Hematopoietic multipotent progenitor cell treated with erythropoietin and hydrocortisone succinate and interleukin-3 and kit ligand, for 8 days (in vitro differentiated cells): ENCODE measurements around the gene TMOD2.

Experiments
- DNase-seq: peaks from one replicate; pipeline ENCODE4 v3.0.0-alpha.2; 2015

The TMOD2 gene

DNA sequence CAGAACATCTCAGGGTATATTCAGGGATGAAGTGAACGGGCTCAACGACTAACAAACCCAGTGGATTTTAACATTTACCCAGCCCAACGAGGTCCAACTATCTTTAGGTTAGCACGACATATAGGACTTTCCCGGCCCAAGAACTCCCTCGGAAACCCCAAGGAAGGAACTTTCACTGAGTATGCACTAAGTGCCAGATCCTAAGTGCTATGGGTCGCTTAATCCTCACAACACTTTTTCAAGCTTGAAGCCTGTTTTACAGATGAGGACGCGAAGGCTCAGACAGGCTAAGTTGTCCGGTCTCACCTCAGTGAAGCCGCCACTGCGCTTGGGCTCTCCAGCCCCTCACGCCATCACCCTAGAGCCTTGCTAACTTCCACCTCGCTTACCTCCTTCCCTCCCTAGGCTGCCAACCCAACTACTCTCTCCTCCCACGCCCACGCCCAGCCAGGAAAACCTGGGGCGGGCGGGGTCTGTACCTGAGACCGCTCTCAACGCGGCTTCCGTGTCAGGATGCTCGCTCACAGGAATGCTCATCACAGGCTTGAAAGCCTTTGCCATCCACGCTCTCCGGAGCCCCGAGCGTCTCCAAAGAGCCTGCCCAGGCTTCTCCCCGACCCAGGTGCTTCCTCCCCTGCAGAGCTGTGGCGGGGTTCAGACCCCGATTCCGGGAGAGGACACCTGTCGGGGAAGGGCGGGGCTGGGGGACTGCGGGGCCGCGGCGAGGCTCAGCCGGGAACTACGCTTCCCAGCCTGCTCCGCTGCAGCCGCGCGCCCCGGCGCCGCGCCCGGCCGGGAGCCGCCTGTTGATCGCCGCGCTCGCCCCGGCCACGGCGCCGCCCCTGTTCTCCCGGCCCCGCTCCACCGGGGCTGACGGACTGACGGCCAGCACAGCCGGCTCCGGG is at the start of gene TMOD2:
TSS of gene TMOD2 (plus strand) at position 806 of the 905 bp plus-strand sequence. CDS start 14,845 bp downstream, outside the sequence.
- DNase-seq: no peak

DNA sequence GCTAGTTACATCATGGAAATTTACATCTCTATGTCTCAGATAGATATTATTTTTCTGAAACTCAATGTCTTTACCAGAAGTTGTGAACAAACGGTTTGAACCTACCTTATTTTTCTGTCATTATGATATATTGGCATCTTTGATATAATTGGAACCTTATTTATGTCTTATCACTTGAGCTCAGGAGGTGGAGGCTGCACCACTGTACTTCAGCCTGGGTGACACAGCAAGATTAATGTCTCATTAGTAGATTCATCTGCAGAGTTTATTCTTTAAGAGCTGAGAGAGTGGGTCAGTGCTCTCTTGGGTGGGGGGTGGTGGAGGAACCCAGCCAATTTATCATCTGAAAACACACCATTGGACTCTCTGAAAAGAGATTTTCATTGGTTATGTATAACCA is 48.7 kb upstream of the TMOD2 start:
- DNase-seq: peak; percentile 93

DNA sequence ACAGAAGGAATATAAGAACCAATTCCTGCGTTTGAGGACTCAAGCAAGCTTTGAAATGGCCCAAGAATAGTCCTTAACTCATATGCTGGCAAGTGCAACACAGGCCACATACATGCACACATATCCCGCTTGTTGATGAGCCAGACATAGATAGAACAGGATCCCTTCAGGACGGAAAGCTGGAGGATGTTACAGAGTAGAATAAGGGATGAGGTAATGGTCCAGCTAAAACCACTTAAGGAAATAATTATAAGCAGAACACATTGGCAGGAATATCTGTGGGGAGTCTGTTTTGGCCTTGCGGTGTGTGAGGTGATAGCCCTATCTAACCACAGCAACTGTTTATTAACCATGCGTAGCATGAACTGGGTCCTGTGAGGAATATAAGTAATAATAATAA is 45.1 kb upstream of the TMOD2 start:
- DNase-seq: peak; percentile 85

- DNase-seq: no peak
Measured at GRCh38 chr15:51706926-51707608, 44.3 kb upstream of the TMOD2 start.

GRCh38 chr15:51708013-51708412 is 43.4 kb upstream of the TMOD2 start:
- DNase-seq: no peak

DNA sequence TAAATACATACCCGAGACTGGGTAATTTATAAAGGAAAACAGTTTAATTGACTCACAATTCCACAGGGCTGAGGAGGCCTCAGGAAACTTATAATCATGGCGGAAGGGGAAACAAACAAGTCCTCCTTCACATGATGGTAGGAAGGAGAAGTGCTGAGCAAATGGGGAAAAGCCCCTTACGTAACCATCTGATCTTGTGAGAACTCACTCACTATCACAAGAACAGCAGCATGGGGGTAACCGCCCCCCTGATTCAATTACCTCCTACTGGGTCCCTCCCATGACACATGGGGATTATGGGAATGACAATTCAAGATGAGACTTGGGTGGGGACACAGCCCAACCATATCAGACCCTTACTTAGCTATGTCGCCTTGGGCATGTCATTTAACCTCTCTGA is 42.4 kb upstream of the TMOD2 start:
- DNase-seq: no peak

GRCh38 chr15:51714162-51714561 is 37.2 kb upstream of the TMOD2 start:
- DNase-seq: no peak

DNA sequence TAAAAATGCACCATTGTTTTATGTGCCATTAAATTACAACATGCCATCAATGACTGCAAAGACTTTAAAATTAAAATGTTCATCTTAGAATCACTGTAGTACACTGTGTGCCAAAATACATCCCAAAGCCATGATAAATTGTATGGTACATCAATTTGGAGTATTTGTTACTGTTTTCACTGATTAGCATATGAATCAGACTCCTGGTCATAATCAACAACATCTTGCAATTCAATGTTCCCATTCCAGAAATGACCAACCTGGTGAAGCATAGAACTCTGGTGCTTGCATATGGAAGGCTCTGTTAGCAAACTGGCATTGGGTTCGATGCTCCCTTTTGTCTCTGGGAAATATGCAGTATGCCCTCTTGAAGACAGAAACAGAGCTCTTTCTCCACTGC is 36.5 kb upstream of the TMOD2 start:
- DNase-seq: no peak

DNA sequence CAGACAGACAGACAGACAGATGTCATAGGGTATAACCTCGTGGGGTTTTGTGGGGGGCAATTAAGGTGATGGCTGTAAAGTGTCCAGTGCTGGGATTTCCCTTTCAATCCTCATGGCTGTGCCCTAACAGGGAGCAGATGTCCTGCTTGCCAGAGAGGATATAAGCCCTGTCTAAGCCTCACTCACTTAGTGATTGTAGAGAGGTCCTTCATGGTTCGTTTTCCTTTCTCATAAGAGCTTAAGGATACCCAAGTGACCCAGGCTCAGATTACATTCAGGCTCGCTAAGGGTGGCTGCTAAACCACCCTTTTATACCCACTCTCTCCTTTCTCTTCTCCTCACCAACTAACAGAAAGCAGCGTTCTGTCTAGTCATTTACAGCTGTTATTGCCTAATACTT is 33.2 kb upstream of the TMOD2 start:
- no peak for DNase-seq

- no peak for DNase-seq
Measured at GRCh38 chr15:51718746-51719145, 32.7 kb upstream of the TMOD2 start.

- no peak for DNase-seq
Measured at GRCh38 chr15:51720201-51720995, 31.0 kb upstream of the TMOD2 start.

DNA sequence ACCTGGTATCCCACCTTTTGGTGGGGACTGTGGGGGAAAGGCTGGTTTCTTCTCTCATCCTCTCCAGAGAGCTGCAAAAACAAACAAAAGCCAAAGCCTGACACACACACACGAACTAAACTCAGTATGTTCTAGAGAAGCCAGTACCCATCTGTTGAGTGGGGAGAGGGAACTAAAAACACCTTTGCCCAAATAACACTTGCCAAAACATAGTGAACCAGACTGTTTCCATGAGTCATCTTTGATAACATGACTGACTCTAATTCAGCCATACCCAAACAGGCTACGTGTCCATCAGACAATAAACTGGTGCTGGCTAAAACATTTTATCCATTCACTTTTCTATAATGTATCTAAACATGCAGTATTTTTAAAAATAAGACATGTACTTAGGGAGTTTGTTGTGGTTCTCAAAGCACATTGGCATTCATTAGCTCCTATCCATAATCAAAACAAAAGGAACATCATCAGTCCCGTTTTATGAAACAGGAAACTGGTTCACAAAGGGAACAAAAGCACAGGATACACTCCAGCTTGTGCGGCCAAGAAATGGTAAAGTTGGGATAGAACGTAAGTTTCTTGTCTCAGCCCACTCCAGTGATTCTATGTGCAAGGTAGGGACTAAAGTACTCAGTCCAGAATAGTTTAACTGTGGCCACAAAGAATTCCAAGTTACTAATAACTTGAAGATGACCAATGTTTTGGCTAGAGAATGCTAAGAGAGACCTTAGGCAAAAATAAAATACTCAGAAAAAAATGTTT is 30.0 kb upstream of the TMOD2 start:
- DNase-seq: no peak

- DNase-seq: no peak
Measured at GRCh38 chr15:51724199-51724598, 27.2 kb upstream of the TMOD2 start.

DNA sequence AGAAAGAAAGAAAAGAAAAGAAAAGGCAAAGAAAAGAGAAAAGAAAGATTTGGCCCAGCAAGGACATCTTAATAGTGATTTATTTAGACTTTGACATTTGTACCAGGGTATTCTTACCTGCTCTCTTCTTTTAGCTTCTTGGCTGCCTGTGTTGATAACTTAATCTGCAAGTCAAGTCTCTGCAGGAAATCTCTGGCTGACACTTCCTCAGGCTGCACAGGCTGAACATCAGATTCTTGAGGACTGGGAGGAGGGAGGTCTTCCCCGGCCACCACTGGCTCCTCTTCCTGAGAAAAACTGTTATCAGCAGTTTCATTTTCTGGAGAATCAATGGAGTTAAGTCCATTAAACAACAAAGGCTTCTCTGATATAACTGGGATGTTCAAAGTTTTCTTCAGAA is 26.7 kb upstream of the TMOD2 start:
- DNase-seq: no peak

GRCh38 chr15:51726302-51727073 is 24.9 kb upstream of the TMOD2 start:
- DNase-seq: peak; percentile 40

- no peak for DNase-seq
Measured at GRCh38 chr15:51727141-51727897, 24.1 kb upstream of the TMOD2 start.

GRCh38 chr15:51731549-51732267 is 19.7 kb upstream of the TMOD2 start:
- no peak for DNase-seq

DNA sequence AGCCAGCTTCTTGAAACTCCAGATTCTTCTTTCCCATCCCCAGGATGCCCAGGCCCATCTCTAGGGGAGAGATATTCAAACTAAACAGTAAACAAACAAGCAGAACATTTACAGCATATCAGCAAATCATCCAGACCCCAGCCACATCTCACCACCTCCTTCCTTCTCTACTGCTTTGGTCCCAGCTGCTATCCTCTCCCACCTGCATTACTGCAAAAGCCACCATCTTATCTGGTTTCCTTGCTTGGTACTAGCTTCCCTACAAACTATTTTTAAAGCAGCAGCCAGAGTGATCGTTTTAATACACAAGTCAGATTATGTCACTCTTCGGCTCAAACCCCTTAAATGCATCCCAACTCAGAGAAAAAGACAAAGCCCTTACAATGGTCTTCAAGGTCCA is 18.8 kb upstream of the TMOD2 start:
- no peak for DNase-seq

- peak; percentile 57 for DNase-seq
Measured at GRCh38 chr15:51735228-51736010, 16.0 kb upstream of the TMOD2 start.

GRCh38 chr15:51736069-51736468 is 15.3 kb upstream of the TMOD2 start:
- no peak for DNase-seq
